K562 (cell line): ENCODE results near the gene OIT3. TPM values are rescaled to one million over a fixed set of nuclear protein-coding genes. Genes with fewer than 3 reads are reported as not detected.

Experiments
- ATAC-seq: fragments of 200-7000 bp; cut with Tn5 transposase; 3 replicates; pipeline ENCODE4 v1.9.1; 2020; ENCODE audit warnings: moderate library complexity
- BruUV-seq: library from RNA; stranded (reverse); fragments of 400-500 nt; replicated peaks from 2 replicates; lab custom pipeline; 2021; lab: Mats Ljungman, UMichigan
- CTCF ChIA-PET: fragments of 300-600 bp; formaldehyde crosslinking; extraction: SDS; loops from one replicate; lab custom pipeline; 2021; ENCODE audit warnings: low intra/inter-chr PET ratio; lab: Yijun Ruan, JAX
- POLR2A ChIA-PET: fragments of 300-600, 350-650 bp; sonication (Branson Sonifier 250); formaldehyde crosslinking; extraction: SDS; loops from one replicate; lab custom pipeline; 2021; ENCODE audit warnings: antibody characterized with exemption, inconsistent platforms; lab: Yijun Ruan, JAX
- DNase-seq, 4 experiments: peaks; one replicate each; pipeline versions ENCODE4 v3.0.0 to v3.0.0-alpha.2; 2011 to 2018; ENCODE audit warnings: low spot score in 3 of 4, mixed read lengths in 3 of 4; ENCODE audit errors: extremely low read depth in 1 of 4
- FAIRE-seq: peaks from 2 replicates; lab custom pipeline; 2011; peaks lifted over from hg19 to GRCh38; lab: Jason Lieb, UNC
- H2AFZ ChIP-seq: 2 replicates; pipeline ENCODE4 v1.6.0; 2011; ENCODE audit warnings: low read depth, low read length, control low read depth, inconsistent platforms
- H3K27ac ChIP-seq: fragments of 200-600 bp; 3 replicates; pipeline ENCODE4 v1.8.0; 2011; ENCODE audit warnings: low read depth, mild to moderate bottlenecking, control low read depth, inconsistent platforms, low read length, moderate library complexity, mixed read lengths; ENCODE audit errors: extremely low read depth
- H3K27me3 ChIP-seq, 2 experiments: fragments of 300-600 bp in 1 of 2; 2 replicates in 1 of 2; 3 replicates in 1 of 2; pipeline versions ENCODE4 v1.6.0 to v1.8.0; 2011; ENCODE audit warnings: inconsistent platforms in 2 of 2, low read length in 2 of 2, mild to moderate bottlenecking in 1 of 2, mixed read lengths in 1 of 2, moderate library complexity in 1 of 2; ENCODE audit not compliant: control insufficient read depth in 2 of 2, insufficient read depth in 2 of 2
- H3K36me3 ChIP-seq: fragments of 300-600 bp; 3 replicates; pipeline ENCODE4 v1.8.0; 2011; ENCODE audit warnings: mild to moderate bottlenecking, low read length, inconsistent platforms; ENCODE audit not compliant: control insufficient read depth, insufficient read depth
- H3K4me1 ChIP-seq, 2 experiments: fragments of 200-600 bp in 1 of 2; replicated peaks in 1 of 2; 2 replicates in 1 of 2; 3 replicates in 1 of 2; pipeline versions ENCODE4 v1.5.1 to v1.8.0; 2011; ENCODE audit warnings: inconsistent platforms in 2 of 2, low read length in 2 of 2, mild to moderate bottlenecking in 1 of 2, mixed read lengths in 1 of 2, moderate library complexity in 1 of 2; ENCODE audit not compliant: control insufficient read depth in 2 of 2, insufficient read depth in 2 of 2
- H3K4me2 ChIP-seq: 2 replicates; pipeline ENCODE4 v1.6.1; 2011; ENCODE audit warnings: low read length, control low read depth, inconsistent platforms, mixed read lengths; ENCODE audit not compliant: insufficient read depth
- H3K4me3 ChIP-seq: fragments of 200-600 bp; sonication (generic), shearing (Covaris generic); 2 replicates; pipeline ENCODE4 v1.5.1; 2016; ENCODE audit warnings: control low read depth, inconsistent platforms
- H3K79me2 ChIP-seq: fragments of 200-600 bp; 3 replicates; pipeline ENCODE4 v1.8.0; 2011; ENCODE audit warnings: low read length, inconsistent platforms; ENCODE audit not compliant: control insufficient read depth, insufficient read depth
- H3K9ac ChIP-seq, 2 experiments: 2 replicates each; pipeline versions ENCODE4 v1.6.0 to v1.6.1; 2011; ENCODE audit warnings: low read depth in 2 of 2, low read length in 2 of 2, control low read depth in 1 of 2, inconsistent platforms in 1 of 2, mild to moderate bottlenecking in 1 of 2, mixed read lengths in 1 of 2; ENCODE audit not compliant: insufficient read depth in 1 of 2
- H3K9me1 ChIP-seq: one replicate; pipeline ENCODE4 v1.6.0; 2011; ENCODE audit warnings: inconsistent platforms, mild to moderate bottlenecking, low read length, moderate library complexity; ENCODE audit not compliant: control insufficient read depth, insufficient read depth
- H3K9me3 ChIP-seq: replicated peaks from 2 replicates; pipeline ENCODE4 v1.5.1; 2011; ENCODE audit warnings: low read depth, low read length, inconsistent platforms; ENCODE audit not compliant: control insufficient read depth, insufficient read depth
- H4K20me1 ChIP-seq: replicated peaks from 2 replicates; pipeline ENCODE4 v1.6.1; 2011; ENCODE audit warnings: low read length, inconsistent platforms, mixed read lengths; ENCODE audit not compliant: control insufficient read depth, insufficient read depth
- FOXK1 ChIP-seq: sonication (generic); formaldehyde crosslinking; IDR thresholded peaks from 2 replicates; pipeline ENCODE4 v1.8.0; 2022; ENCODE audit warnings: missing genetic modification reagents, mild to moderate bottlenecking, borderline replicate concordance
- ILF3 ChIP-seq: fragments of 450-650 bp; IDR thresholded peaks from 2 replicates; pipeline ENCODE4 v1.6.1; 2018; ENCODE audit warnings: antibody characterized with exemption, mild to moderate bottlenecking, moderate library complexity, borderline replicate concordance
- JUND ChIP-seq, 2 experiments: IDR thresholded peaks; 2 replicates in 1 of 2; 3 replicates in 1 of 2; pipeline ENCODE4 v1.6.1; 2011; ENCODE audit warnings: borderline replicate concordance in 2 of 2, low read depth in 2 of 2, low read length in 2 of 2, improper control_type of control experiment in 1 of 2, missing biosample characterization in 1 of 2, missing genetic modification characterization in 1 of 2, missing genetic modification reagents in 1 of 2
- PTBP1 ChIP-seq: fragments of 200-400 bp; formaldehyde crosslinking; IDR thresholded peaks from 2 replicates; pipeline ENCODE4 v1.6.1; 2017; ENCODE audit warnings: low read depth, low read length
- RFX5 ChIP-seq: IDR thresholded peaks from 2 replicates; pipeline ENCODE4 v1.6.1; 2011; ENCODE audit warnings: low read depth, mild to moderate bottlenecking, improper control_type of control experiment, low read length
- SAFB2 ChIP-seq: fragments of 200-400 bp; formaldehyde crosslinking; IDR thresholded peaks from 2 replicates; pipeline ENCODE4 v1.6.1; 2018; ENCODE audit warnings: borderline replicate concordance, low read length, low read depth, moderate library complexity; ENCODE audit not compliant: severe bottlenecking
- SMARCB1 ChIP-seq: IDR thresholded peaks from 2 replicates; pipeline ENCODE4 v1.6.1; 2011; ENCODE audit warnings: improper control_type of control experiment, low read depth; ENCODE audit not compliant: insufficient read length
- TCF7L2 ChIP-seq: fragments of 150-350 bp; IDR thresholded peaks from 2 replicates; pipeline ENCODE4 v1.6.1; 2016; ENCODE audit warnings: low read depth, mild to moderate bottlenecking, low read length, moderate library complexity
- WGBS: fragments of 100-300 bp; shearing (Covaris generic); methylation state at CpG from one replicate; pipeline ENCODE4 v1.1.6; 2016; ENCODE audit warnings: low coverage, mixed read lengths; ENCODE audit not compliant: insufficient coverage; ENCODE audit errors: missing lambda C conversion rate; 5-methylcytosine and 5-hydroxymethylcytosine counted together
- in situ Hi-C: fragments of 300-500 bp; cut with MboI; formaldehyde crosslinking; loops from 4 replicates; pipeline ENCODE4 v1.15.0; 2018; ENCODE audit warnings: inconsistent platforms, mixed read lengths
- intact Hi-C: fragments of 100-400 bp; cut with micrococcal nuclease; formaldehyde crosslinking; loops from 2 replicates; pipeline ENCODE4 v1.14.2; 2022
- polyA plus RNA-seq, 8 experiments: library from polyadenylated mRNA; depleted of rRNA in 4 of 8; stranded (reverse) in 5 of 8; unstranded in 3 of 8; fragments of >200 nt; fragmentation: Nextera tagmentation in 2 of 8; fragmentation: Illumina TruSeq in 1 of 8; extraction: Ambion mirVana in 2 of 8; extraction: Trizol in 1 of 8; gene quantifications; 2 replicates each; pipeline versions ENCODE4 v1.2.1 to v1.2.3, GENCODE V29; 2011 to 2014; ENCODE audit warnings: inconsistent platforms in 1 of 8, missing spikeins in 1 of 8
- total RNA-seq, 7 experiments: library from RNA; depleted of rRNA in 6 of 7; stranded (reverse); fragments of >200 nt in 6 of 7; fragmentation: Illumina TruSeq in 2 of 7; extraction: Trizol in 2 of 7; gene quantifications; 2 replicates each; pipeline versions ENCODE4 v1.2.1 to v1.2.3, GENCODE V29; 2011 to 2021; ENCODE audit warnings: low replicate concordance in 1 of 7
- TF ChIP-seq, protein P1 (sequence below): fragments of 250-450 bp; sonication (Bioruptor Pico); IDR thresholded peaks from 2 replicates; pipeline ENCODE4 v1.5.0; 2021; ENCODE audit warnings: mild to moderate bottlenecking, borderline replicate concordance

OIT3 gene
- total and polyA plus RNA-seq, 9 of the 15 experiments (the other 6 are each of a cell fraction or from before 2014, with no cell fraction given), result not detected

DNA sequence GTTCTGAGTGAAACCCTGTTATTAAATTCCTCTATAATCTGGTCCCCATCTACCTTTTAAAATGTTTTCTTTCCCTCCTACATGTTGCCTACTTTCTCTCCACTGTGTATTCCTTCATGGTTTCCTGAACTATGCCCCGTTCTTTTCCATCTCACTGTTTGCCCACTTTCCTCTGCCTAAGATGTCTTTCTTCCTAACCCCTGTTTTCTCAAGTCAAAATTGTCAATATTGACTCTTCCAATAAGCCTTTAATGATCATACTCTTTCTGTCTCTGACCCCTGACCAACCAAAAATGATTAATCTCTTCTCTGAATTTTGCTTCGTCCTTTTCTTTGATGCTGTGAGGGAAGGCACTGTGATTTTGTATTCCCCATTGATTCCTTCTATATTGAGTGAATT is 30.6 kb upstream of the OIT3 start (continued):
- TF ChIP-seq SMARCB1 (no peak), TCF7L2 (no peak), SAFB2 (no peak), FOXK1 (no peak), ILF3 (no peak)
- TF ChIP-seq, protein P1, sequence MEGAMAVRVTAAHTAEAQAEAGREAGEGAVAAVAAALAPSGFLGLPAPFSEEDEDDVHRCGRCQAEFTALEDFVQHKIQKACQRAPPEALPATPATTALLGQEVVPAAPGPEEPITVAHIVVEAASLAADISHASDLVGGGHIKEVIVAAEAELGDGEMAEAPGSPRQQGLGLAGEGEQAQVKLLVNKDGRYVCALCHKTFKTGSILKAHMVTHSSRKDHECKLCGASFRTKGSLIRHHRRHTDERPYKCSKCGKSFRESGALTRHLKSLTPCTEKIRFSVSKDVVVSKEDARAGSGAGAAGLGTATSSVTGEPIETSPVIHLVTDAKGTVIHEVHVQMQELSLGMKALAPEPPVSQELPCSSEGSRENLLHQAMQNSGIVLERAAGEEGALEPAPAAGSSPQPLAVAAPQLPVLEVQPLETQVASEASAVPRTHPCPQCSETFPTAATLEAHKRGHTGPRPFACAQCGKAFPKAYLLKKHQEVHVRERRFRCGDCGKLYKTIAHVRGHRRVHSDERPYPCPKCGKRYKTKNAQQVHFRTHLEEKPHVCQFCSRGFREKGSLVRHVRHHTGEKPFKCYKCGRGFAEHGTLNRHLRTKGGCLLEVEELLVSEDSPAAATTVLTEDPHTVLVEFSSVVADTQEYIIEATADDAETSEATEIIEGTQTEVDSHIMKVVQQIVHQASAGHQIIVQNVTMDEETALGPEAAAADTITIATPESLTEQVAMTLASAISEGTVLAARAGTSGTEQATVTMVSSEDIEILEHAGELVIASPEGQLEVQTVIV (CRISPR knock-in tag), result no peak

DNA sequence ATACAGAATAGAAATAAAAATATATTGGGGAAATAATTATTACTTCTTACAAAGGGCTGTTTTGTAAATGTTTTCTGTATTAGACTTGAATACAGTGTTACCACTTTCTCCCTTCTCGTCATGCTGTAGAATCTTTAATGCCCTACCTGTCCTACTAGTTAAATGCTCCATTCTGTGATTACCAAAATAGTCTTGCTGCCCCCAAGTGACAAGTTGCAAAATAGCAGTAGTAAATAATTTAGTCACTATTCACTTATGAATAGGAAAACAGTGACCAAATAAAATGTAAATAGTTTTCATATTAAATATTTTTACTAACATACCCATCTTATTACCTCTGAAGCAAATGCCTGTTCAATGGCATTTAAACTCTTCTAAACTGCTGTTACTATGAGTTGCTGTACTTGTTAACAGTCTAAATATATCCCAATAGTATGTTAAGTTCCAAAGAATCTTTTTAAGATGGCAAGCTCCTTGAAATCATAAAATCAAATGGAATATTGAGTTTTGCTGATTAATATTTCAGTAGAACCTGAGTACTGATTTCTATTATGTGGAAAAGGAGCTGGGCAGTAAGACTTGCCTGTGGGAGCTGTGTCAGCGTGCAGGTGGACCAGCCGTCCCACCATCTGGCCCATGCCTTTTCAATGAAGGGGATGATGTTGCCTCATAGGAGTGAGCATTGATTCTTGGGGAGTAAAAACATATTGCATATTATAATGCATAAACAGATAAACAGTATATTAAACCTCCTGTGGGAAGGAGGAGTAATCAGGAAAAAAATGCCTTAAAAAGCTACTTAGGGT is 18.1 kb upstream of the OIT3 start:
- Histone ChIP-seq H3K9me1 (no peaks in the 10 kb centered on the region), H3K27me3 (no peaks in the 10 kb centered on the region), H3K4me2 (no peak overlapping the region), H3K27ac (no peak overlapping the region), H3K9ac (no peak overlapping the region), H3K9me3 (no peaks in the 10 kb centered on the region), H3K79me2 (no peaks in the 10 kb centered on the region), H3K36me3 (peaks cover 7% of the 10 kb centered on the region; the same call in 2 of the 3 replicates), H3K4me1 (no peaks in the 10 kb centered on the region), H4K20me1 (no peaks in the 10 kb centered on the region), H2AFZ (no peak overlapping the region), H3K4me3 (no peak overlapping the region)
- peak; percentile 71; the same call in 2 of the 3 replicates for ATAC-seq
- 65% methylated on average over 3 of the region's 3 CpGs for WGBS
- ChIA-PET CTCF (interaction anchor here (0.5 to 1.5 kb wide), 6 partner anchors 42 to 884 kb away, joined by 3 to 24 read pairs (median 4); no protein-coding TSS in a partner anchor), POLR2A (no interaction called here)
- DNase-seq, result peak in 2 of 4 experiments; percentile 38 to 55
- intact Hi-C loops (loop anchor here (2.0 kb wide), 1 partner anchor 511 kb away; no protein-coding TSS in a partner anchor), in situ Hi-C loops (no loop called here)
- no TSS peak for BruUV-seq
- FAIRE-seq, result peak; percentile 37
- TF ChIP-seq JUND (IDR thresholded peaks at IDR 0.05; ENCODE audit: borderline replicate concordance, low read depth, low read length), result peak; percentile 14; the same call in 1 of the 2 replicates
- TF ChIP-seq JUND (tag; IDR thresholded peaks at IDR 0.05; ENCODE audit: borderline replicate concordance, low read depth, low read length), result no peak
- TF ChIP-seq PTBP1, result no peak
- TF ChIP-seq RFX5, result no peak
